Fibroblast of skin of right biceps (primary cell): Measurements from ENCODE around the gene ZSCAN30.

Experiments used
- DNase-seq: peaks from one replicate; pipeline ENCODE4 v3.0.0-alpha.2; 2013

ZSCAN30 gene

DNA sequence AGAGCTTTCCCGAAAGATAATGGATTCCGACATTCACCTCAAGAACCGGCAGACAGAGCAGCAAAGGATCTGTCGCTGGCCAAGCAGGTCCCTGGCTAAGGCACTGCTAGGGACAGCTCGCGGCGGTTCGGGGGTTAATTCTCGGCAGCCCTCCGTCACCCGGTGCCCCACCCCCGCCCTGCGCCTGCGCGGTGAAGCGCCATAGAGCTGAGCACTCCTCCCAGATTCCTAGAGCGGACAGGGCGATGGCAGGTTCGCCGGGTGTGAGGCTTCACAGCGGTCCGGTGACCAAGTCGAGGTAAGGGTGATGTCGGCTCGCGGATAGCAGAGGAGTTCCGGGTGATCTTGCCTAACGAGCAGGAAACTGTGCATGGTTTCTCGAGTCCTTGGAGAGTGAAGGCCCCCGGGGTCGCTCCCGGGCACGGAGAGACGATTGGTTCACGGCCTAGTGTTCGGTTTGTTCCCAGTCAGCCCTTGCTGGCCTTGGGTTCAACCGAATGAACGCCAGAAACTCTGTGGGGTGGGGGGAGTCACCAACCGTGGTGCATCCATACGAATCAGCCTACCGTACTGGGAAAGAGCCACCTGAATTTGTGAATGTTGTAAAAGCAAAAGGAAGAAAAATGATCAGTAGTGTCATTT lies at the start of gene ZSCAN30:
Gene ZSCAN30, minus strand, starts transcription at position 136 of the 642 bp plus-strand sequence. CDS start 25,877 bp downstream, outside the sequence.
- peak; percentile 95 for DNase-seq

DNA sequence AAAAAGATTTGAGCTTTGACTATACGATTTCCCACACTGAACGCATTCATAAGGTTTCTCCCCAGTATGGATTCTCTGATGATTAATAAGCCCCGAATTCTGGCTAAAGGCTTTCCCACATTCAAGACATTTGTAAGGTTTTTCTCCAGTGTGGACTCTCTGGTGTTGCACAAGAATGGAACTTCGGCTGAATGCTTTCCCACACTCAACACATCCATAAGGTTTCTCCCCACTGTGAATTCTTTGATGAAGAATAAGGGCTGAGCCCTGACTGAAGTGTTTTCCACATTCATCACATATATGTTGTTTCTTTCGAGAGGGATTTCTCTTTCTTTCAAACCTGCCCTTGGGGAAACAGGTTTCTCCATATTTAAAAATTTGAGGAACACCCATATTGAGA lies 47.3 kb upstream of the ZSCAN30 start:
- DNase-seq: no peak

- no peak for DNase-seq
Measured at GRCh38 chr18:35335866-35336265, 45.8 kb upstream of the ZSCAN30 start.

DNA sequence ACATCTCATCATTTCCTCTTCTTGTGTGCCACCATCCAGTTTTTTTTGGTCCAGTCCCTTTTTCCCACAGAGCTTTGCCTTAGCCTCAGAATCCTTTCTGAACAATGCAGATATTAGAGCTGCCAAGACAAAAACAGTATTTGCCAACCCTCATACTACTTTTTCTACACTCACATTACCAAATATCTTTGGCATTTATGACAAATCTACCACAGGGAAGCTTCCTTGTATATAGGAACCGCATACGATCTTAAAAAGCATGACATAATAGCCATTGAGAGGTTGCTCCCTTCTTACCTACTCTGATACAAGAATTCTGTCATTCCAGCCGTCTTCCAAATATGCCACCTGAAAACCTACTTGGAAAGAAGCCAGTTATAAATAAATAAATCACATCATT lies 44.8 kb upstream of the ZSCAN30 start:
- peak; percentile 21 for DNase-seq

DNA sequence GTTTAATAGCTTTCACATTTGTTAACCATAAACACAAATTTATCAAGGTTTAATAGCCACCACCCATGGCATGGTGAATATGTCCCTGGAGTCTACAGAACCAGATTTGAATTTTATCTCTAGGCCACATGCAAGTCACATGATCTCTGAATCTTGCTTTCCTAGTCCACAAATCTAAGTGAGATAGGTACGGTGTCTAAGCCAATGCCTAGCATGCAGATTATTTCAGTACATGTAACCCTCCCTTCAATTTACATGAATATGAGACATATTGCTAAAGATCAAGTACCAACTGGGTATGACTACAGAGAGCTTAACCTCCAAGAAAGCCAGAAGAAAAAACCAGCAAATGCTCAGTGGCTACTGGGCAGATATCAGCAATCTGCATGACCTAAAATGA lies 44.2 kb upstream of the ZSCAN30 start:
- no peak for DNase-seq

DNA sequence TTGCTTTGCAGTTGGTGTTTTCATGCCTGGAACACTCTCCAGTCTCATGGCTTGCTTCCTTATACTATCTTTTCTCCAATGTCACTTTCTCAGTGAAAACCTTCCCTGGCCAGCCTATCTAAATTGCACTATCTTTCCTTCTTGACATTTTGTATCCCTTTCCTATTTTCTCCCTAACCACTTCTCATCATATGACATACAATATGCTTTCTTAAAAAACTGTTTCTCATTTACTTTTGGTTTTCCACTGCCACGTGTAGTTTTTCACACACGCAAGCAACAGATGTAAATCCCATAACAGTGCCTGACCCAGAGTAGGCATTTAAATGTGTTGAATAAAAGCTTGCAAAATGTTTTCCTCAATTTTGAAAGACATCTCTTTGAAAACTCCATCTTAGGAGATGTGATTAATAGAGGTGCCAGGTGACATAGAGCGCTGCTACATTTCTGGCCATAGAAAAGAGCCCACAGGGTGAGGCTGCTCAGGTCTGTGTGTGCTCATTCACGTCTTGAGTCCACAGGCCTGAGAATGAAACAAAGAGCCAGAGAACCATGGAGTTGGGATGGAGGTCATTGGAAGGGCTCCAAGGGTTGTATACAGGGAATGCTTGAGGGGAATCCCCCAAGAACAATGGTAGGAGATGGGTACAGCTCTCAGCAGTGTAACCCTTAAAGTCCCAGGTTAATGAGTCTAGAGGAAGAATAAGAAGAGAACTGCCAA lies 41.5 kb upstream of the ZSCAN30 start:
- no peak for DNase-seq

DNA sequence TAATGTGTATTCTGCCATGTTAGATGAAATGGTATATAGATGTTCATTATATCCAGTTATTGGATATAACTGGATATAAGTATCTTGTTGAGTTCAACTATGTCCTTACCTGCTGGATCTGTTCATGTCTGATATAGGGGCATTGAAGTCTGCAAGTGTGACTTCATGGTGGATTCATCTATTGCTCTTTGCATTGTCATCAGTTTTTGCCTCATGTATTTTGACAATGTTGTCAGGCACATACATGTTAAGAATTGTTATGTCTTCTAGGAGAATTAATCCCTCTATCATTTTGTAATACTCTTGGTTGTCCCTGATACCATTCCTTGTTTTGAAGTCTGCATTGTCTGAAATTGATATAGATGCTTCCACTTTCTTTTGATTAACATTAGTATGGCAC lies 38.8 kb upstream of the ZSCAN30 start:
- no peak for DNase-seq

DNA sequence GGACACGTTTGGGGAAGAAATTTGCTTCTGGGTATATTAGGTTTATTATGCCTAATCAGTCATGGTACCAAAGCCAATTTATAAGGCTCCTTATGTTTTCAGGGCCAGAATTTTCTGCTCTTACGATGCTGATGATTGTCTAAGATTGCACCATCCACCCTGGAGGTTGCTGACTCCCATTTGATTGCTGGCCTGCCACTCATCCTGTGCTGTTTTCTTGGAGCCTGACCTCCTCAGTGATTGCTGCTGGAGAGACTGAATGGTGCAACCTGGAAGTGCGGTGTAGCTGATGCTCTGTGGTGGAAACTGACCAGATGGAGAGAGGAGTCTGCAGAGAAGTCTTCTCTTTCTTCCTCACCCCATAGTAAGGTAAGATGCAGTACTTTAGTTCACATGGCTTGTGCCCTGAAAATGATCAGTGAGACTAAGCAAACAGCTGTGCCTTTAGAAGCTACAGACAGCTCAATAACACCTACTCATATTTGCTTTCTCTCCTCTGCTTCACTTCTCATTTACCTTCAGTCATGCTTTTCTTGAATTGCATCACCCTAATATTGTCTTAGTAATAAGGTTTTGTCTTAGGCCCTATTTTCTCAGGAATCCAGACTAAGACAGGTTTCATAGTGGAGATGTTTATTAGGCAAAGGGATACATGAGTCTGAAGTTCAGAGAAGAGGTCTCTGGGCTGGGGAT lies 36.8 kb upstream of the ZSCAN30 start:
- DNase-seq: no peak

- peak; percentile 41 for DNase-seq
Measured at GRCh38 chr18:35324926-35325655, 35.1 kb upstream of the ZSCAN30 start.

- DNase-seq: no peak
Measured at GRCh38 chr18:35322486-35323458, 32.7 kb upstream of the ZSCAN30 start.

- DNase-seq: peak; percentile 34
Measured at GRCh38 chr18:35311496-35311895, 21.5 kb upstream of the ZSCAN30 start.

GRCh38 chr18:35306588-35307250 lies 16.7 kb upstream of the ZSCAN30 start:
- DNase-seq: no peak

GRCh38 chr18:35303610-35304009 lies 13.6 kb upstream of the ZSCAN30 start:
- no peak for DNase-seq

DNA sequence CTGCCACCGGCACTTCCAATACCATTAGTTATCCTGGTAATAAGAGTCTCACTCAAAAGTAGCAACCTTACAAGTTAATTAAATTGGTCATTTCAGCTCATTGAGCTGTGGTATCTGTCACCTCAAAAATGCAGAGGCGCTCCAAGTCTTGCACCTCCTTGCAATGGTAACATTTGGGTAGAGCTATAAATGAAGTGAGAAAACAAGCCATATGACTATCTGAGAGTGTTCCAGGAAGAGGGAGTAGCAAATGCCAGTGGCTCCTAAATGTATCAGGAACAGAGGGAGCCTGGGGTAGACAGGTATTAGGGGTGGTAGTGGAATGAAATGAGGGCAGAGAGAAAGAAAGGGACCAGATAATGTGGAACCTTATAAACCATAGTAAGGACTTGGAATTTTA lies 6.0 kb upstream of the ZSCAN30 start:
- no peak for DNase-seq

GRCh38 chr18:35291166-35291565 lies 1.1 kb upstream of the ZSCAN30 start:
- DNase-seq: no peak

GRCh38 chr18:35289727-35290093 lies 319 bp downstream of the ZSCAN30 start:
- DNase-seq: no peak

GRCh38 chr18:35289293-35289692 lies 736 bp downstream of the ZSCAN30 start:
- peak; percentile 29 for DNase-seq

- no peak for DNase-seq
Measured at GRCh38 chr18:35284841-35285240, 5.2 kb downstream of the ZSCAN30 start.

- no peak for DNase-seq
Measured at GRCh38 chr18:35283923-35284794, 5.9 kb downstream of the ZSCAN30 start.

- DNase-seq: peak; percentile 85
Measured at GRCh38 chr18:35282353-35282752, 7.7 kb downstream of the ZSCAN30 start.

DNA sequence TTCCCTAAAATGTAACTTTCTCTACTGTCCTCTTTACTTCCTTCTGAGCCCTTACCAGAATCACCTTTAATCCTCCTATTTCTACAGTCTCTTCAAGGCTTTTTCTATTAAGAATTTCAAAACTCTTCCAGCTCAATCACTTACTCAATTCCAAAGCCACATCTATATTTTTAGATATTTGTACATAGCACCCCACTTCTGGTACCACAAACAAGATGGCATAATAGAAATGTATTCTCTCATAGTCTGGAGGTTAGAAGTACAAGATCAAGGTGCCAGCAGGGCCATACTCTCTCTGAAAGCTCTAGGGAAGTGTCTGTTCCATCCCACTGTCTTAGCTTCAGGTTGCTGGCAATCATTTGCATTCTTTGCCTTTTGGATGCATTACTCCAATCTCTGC lies 11.1 kb downstream of the ZSCAN30 start:
- no peak for DNase-seq
